ENCODE results near the gene PSMD3.
A peak's percentile ranks its signal among the peaks of the same experiment; 100 is the strongest.

PSMD3 gene

DNA sequence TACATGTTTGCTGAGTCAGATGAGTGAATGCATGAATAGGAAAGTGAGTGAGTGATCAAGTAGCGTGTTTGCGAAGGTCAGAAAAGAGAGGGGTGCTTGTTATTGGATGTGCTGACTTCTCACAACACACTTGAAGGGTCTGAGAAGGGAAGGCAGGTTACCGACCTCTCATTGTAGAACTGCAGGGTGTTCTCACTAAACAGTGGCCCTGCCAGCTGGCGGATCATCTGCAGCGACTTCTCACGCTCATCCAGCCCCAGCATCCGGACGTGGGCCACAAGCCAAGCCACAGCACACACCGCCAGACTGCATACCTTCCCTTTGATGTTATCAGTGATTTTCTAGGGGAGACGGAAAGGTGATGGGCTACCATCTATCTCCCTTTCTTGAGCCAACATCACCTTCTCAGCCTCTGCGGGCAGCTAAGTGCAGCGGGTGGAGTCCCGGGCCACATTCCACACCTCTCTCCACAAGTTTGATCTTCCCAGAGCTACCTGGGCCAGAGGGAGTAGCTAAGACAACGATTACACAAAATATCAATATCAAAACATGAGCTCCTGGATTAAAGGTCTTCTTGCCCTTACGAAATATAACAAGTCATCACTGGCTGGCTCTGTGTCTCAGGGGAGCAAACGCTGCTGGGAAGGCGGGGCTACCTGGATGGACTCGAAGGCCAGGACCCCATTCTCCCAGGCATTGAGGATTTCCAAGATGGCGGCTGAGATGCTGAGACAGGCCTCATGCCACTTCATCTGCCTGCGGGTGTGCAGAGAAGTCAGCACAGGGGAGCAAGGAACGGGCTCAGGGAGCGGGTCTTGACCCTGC is 45.6 kb downstream of the PSMD3 start:
- DNase-seq (ENCODE audit: low read depth) = peak; percentile 57
- TF ChIP-seq, protein P1, sequence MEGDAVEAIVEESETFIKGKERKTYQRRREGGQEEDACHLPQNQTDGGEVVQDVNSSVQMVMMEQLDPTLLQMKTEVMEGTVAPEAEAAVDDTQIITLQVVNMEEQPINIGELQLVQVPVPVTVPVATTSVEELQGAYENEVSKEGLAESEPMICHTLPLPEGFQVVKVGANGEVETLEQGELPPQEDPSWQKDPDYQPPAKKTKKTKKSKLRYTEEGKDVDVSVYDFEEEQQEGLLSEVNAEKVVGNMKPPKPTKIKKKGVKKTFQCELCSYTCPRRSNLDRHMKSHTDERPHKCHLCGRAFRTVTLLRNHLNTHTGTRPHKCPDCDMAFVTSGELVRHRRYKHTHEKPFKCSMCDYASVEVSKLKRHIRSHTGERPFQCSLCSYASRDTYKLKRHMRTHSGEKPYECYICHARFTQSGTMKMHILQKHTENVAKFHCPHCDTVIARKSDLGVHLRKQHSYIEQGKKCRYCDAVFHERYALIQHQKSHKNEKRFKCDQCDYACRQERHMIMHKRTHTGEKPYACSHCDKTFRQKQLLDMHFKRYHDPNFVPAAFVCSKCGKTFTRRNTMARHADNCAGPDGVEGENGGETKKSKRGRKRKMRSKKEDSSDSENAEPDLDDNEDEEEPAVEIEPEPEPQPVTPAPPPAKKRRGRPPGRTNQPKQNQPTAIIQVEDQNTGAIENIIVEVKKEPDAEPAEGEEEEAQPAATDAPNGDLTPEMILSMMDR (conservative IDR thresholded peaks at IDR 0.05; ENCODE audit: control insufficient read depth, insufficient read depth, low read depth, low read length) = no peak
- H3K4me3 ChIP-seq (ENCODE audit: control insufficient read depth, low read depth, low read length) = no peak overlapping the region

DNA sequence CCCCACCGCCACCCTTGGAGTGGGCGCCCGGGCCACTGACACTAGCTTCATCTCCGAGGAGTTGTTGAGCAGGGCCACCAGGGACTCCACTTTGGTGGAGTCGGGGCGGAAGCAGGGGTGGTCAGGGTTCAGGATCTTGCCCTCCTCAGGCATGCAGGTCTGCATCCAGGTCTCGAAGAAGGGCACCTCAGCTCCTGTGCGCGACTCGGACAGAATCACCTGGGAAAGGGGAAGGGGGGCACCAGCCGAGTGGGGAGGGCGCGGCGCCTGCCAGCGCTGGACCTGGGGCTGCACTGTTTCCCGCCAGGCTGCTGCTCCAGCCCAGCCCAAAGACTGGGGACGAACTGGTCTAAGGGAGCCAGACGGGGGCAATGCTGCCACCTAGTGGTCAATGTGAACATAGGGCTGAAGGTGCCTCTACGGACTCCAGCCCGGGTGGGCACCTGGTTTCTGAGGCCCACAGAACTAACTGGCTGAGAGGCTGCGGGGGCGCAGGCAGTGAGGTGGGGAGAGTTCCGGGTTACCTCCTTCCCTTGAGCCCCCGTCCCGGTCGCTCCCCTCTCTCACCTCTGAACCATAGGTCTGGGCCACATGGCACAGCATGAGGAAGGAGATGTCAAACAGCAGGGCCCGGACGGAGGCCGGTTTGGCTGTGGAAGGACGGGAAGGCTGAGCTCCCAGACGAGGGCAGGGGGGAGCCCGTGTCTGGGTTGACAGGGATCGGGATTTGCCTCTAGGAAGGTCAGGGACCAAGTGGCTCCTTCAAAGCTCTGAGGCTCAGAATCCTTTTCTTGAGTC is 46.4 kb downstream of the PSMD3 start:
- TF ChIP-seq, protein P1 (conservative IDR thresholded peaks at IDR 0.05; ENCODE audit: control insufficient read depth, insufficient read depth, low read depth, low read length) = peak; percentile 88
- DNase-seq (ENCODE audit: low read depth) = peak; percentile 87
- H3K4me3 ChIP-seq (ENCODE audit: control insufficient read depth, low read depth, low read length) = no peak overlapping the region

DNA sequence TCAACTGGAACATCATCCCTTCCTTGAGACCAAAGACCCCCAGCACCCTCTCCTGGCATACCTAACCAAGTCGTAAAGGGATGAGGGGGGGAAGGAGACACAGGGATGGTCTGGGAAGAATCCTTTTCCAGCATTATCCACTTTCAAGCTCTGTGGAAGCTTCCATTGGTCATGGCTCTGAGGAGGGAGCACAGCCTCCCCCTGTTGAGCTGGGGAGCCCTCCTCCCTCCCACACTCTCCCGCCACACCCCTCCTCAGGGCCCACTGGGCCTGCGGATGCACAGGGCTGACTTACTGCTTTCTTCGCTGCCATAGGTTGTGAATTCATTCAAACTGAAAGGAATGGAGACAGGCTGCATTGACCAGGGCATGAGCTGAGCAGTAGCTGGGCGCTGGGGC is 47.0 kb downstream of the PSMD3 start:
- H3K4me3 ChIP-seq (ENCODE audit: control insufficient read depth, low read depth, low read length) = no peak overlapping the region
- TF ChIP-seq, protein P1 (conservative IDR thresholded peaks at IDR 0.05; ENCODE audit: control insufficient read depth, insufficient read depth, low read depth, low read length) = no peak

DNA sequence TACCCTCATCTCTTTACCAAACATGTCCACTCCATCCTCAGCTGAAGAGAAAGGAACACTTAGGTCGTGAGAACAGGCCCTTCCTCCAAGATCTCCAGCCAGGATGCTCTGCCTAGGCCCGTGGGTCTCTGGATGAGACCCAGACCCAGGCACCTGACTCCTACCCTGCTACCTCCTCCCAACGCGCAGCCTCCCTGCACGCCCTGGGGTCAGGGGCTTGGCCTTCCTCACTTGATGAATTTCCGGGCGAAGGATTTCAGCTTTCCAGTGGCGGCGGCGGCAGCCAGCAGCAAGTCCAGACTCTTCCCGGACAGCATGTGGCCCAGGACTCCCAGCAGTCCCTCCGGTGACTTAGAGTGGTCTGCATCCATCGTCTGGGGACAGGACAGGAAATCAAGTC is 48.0 kb downstream of the PSMD3 start:
- H3K4me3 ChIP-seq (ENCODE audit: control insufficient read depth, low read depth, low read length) = no peak overlapping the region
- TF ChIP-seq, protein P1 (conservative IDR thresholded peaks at IDR 0.05; ENCODE audit: control insufficient read depth, insufficient read depth, low read depth, low read length) = no peak
- DNase-seq (ENCODE audit: low read depth) = no peak

More for the DNA sequence above, 47.0 kb downstream of the PSMD3 start:
- no peak for DNase-seq (ENCODE audit: low read depth)

DNA sequence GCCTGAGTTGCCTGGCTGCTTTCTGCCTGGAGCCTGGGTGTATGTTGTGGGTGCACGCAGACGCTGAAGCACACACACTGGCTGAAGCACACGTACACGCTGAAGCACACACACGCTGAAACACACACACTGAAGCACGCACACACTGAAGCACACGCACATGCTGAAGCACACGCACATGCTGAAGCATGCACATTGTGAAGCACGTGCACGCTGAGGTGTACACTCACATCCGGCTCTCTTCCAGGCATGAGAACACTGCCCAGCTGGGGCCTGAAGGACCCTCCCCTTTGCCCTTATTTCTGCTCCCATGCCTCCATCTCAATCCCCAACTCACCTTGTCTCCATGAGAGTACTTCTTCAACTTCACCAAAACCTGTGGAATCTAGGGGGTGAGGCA is 51.1 kb downstream of the PSMD3 start:
- TF ChIP-seq, protein P1 (conservative IDR thresholded peaks at IDR 0.05; ENCODE audit: control insufficient read depth, insufficient read depth, low read depth, low read length) = no peak
- DNase-seq (ENCODE audit: low read depth) = no peak
- H3K4me3 ChIP-seq (ENCODE audit: control insufficient read depth, low read depth, low read length) = no peak overlapping the region

DNA sequence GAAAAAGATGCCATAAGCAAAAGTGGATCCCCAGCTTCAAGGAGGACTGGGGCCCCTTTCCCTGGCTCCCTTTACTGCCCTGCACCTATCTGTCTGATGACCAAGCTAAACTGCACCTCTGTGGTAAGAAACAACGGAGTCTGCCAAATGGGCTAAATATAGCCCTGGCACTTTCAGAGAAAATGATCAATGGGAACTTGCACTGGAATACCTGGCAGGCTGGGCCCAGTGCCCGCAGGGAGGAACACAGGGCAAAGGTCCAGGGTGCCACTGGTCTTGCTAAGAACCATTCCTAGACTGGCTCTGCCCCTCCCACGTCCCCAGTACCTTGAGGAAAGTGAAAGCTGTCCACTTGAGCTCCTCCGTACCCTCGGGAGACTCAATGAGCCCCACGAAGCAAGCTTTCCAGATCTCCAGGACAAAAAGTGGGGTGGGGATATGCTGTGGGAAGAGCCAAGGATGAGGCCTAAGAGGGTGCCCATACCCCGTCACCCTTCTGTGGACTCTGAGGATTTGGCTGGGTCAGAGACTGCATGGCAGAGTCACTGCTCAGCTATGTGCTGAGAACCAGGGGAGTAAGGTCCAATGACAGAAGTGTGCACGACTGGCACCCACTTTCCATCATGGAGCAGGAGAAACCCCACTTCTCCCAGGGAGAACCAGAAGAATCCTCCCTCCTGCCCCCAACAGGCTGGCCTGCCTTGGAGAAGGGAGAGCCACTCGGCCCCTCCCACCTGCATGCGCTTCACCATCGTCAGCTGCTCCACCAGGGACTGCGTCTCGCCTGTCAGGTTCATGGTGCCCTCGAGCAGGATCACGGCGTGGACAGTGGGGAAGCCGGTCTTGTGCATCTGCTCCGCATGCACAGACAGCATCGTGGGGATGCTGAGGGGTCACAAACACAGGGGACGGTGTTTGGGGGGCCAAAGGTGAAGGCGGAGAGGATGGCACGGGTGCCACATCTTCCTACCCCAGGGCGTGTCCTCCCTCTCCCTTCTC is 52.0 kb downstream of the PSMD3 start:
- TF ChIP-seq, protein P1 (conservative IDR thresholded peaks at IDR 0.05; ENCODE audit: control insufficient read depth, insufficient read depth, low read depth, low read length) = no peak
- H3K4me3 ChIP-seq (ENCODE audit: control insufficient read depth, low read depth, low read length) = no peak overlapping the region
- DNase-seq (ENCODE audit: low read depth) = no peak
